Eye (tissue), 1 donor: ENCODE measurements around the gene USF1.
A peak's percentile ranks its signal among the peaks of the same experiment; 100 is the strongest.
"Not testable (repeated sequence)": the region's sequence is repeated elsewhere in the genome, so short reads cannot be mapped to it uniquely, and the experiment has no call there.

Source experiments
- DNase-seq: peaks from one replicate; pipeline ENCODE4 v3.0.0-alpha.2; 2015

USF1 gene

DNA sequence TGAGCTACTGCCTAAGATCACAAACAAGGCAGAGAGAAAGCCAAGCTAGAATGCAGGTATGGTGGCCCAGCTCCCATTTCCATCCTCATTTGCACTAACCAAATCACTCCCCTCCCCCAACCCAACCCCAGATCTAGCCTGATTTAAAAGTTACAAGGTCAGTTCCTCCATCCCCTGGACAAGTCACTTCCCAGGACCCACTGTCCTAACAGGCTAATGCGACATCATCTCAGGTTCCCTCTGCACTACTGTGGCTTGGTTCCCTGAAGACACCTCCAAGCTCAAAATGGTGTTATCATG is 27.2 kb downstream of the USF1 start:
- DNase-seq, result no peak

GRCh38 chr1:161017756-161018630 is 27.8 kb downstream of the USF1 start:
- no peak for DNase-seq

GRCh38 chr1:161017181-161017580 is 28.6 kb downstream of the USF1 start:
- not testable (repeated sequence) for DNase-seq

DNA sequence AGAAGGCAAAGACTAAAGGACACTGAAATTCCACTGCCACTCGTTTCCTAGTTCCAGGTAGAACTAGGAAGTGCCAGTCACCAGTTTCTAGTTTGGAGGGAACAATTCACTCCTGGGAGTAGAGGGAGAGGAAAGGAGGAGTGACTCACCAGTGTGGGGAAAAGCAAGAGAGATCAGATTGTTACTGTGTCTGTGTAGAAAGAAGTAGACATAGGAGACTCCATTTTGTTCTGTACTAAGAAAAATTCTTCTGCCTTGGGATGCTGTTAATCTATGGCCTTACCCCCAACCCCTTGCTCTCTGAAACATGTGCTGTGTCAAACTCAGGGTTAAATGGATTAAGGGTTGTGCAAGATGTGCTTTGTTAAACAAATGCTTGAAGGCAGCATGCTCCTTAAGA is 29.1 kb downstream of the USF1 start:
- DNase-seq, result not testable (repeated sequence)

DNA sequence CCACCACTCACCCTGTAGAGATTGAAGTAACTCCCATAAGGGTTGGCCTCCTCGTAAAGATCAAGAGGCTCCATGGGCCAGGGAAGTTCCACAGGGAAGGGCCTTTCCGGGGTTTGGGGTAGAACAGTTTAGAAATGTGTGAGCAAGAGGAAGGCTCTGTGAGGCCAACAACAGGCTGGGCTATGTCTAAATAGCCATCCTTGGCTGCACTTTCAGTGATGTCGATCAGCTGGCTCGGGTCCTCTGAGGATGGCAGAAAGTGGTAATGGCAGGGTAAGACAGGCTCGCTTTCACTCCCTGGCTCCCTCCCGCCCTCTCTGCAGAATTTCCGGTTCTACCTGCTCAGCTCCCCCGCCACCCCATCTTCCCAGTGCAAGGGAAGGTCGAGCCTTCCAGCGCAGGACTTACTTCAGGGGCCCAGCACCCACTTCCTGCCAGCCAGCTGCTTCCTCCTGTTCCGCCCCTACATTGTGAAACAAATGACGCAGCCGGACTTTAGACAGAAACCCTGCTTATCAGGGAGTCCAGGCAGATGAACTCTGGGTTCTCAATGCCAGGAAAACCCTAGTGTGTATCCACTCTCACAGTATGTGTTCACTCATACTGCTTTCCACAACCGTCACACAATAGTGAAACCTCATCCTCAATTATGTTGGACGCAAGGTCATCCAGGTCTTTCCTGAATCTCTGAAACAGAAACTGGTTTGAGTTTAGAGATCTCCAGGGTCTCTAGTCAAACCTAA is 32.1 kb downstream of the USF1 start:
- peak; percentile 40 for DNase-seq

GRCh38 chr1:161013131-161013487 is 32.7 kb downstream of the USF1 start:
- no peak for DNase-seq

- DNase-seq, result no peak
Measured at GRCh38 chr1:161012420-161012819, 33.4 kb downstream of the USF1 start.

GRCh38 chr1:161009602-161010211 is 36.1 kb downstream of the USF1 start:
- DNase-seq, result no peak

- no peak for DNase-seq
Measured at GRCh38 chr1:161008869-161009510, 36.8 kb downstream of the USF1 start.

- no peak for DNase-seq
Measured at GRCh38 chr1:161007369-161007768, 38.4 kb downstream of the USF1 start.

GRCh38 chr1:161006563-161006962 is 39.2 kb downstream of the USF1 start:
- no peak for DNase-seq

GRCh38 chr1:161001525-161001924 is 44.3 kb downstream of the USF1 start:
- no peak for DNase-seq

DNA sequence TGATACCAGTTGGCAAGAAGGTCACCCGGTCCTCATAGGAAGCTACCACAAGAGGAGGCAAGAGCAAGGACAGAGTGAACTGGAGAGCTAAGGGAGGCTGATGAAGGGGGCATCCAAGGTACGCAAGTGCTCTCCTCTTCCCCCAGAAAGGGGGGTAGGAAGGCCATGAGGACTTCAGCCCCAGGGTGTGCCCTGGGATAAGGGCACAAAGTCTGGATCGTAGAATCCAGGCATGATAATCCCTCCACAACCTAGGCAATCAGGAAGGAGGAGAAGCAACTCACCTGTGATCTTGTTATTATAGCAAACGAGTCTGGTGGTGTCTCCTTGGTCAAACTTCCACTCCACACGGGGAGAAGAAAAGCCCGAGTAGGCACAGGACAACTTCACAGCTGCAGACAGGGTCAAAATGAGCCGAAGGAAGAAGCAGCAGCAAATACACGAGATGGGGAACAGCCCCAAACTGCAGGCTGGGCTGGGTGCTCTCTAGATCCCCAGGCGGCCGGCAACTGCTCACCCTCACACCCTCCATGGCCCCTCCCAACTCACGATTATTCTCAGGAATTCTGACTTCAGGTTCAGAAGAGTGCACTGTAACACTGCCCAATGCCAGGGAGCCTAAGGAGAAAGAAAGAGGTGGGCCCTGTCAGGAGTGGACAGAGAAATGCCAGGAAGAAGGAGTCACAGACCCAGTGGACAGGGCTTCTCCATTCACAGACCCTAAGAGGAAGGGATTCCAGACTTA is 44.9 kb downstream of the USF1 start:
- DNase-seq, result no peak

DNA sequence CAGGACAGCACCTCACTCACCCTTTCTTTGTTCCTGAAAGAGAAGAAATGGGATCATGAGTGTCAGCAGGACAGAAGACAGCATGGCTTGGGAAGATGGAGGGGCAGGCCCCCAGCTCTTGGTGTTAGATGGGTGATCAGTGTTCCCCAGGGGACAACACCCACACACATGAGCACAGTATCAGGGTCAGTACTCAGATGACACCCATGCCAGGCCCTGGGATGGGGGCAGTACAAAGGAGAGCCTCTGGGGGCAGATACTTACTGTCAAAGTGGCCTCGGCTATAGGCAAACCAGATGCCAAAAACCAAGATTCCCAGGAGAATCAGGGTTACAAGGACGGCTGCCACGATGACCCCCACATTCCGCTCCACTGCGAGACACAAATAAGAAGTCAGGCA is 46.4 kb downstream of the USF1 start:
- DNase-seq, result no peak

- no peak for DNase-seq
Measured at GRCh38 chr1:160997323-160998038, 48.3 kb downstream of the USF1 start.

DNA sequence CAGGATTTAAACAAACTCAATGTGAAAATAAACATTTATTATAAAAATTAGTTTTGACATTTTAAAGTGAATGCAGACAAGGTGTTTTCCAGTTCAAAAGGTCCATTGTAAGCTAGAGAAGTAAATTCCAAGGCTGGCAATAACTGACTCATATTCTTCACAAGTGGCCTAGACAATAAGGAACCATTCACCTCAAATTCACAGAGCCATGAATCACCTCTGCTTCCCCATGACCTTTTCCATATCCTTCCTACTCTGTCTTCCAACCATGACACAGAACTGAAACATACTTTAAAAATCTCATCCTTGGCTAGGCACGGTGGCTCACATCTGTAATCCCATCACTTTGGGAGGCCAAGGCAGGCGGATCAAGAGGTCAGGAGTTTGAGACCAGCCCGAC is 49.6 kb downstream of the USF1 start:
- no peak for DNase-seq

- DNase-seq, result peak; percentile 35
Measured at GRCh38 chr1:160993544-160994193, 52.1 kb downstream of the USF1 start.

DNA sequence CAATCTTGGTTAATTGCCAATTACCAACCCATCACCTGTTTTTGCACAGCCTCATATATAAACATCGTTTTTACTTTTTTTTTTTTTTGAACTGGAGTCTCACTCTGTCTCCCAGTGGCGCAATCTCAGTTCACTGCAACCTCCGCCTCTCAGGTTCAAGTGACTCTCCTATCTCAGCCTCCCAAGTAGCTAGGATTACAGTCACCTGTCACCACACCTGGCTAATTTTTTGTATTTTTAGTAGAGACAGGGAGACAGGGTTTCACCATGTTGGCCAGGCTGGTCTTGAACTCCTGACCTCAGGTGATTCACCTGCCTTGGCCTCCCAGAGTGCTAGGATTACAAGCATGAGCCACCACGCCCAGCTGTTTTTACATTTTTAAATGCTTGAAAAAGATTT is 53.7 kb downstream of the USF1 start:
- DNase-seq, result not testable (repeated sequence)
